IMR-90 (cell line): Measurements from ENCODE around the gene ZNF776. TPM values are rescaled to one million over a fixed set of nuclear protein-coding genes. Genes with fewer than 3 reads are reported as not detected.

Experiments
- ATAC-seq: fragments of 200-7000 bp; cut with Tn5 transposase; 2 replicates; pipeline ENCODE4 v1.9.1; 2020; ENCODE audit warnings: low read depth, mild to moderate bottlenecking, moderate library complexity
- BruUV-seq: library from RNA; stranded (reverse); fragments of 400-500 nt; replicated peaks from 2 replicates; lab custom pipeline; 2021; lab: Mats Ljungman, UMichigan
- CTCF ChIA-PET: fragments of 300-600 bp; formaldehyde crosslinking; extraction: SDS; loops from one replicate; lab custom pipeline; 2021; ENCODE audit warnings: antibody characterized with exemption; lab: Yijun Ruan, JAX
- POLR2A ChIA-PET: fragments of 300-600 bp; sonication (Branson Sonifier 250); formaldehyde crosslinking; loops from one replicate; lab custom pipeline; 2022; ENCODE audit warnings: antibody characterized with exemption; ENCODE audit not compliant: unreplicated experiment; lab: Charles Lee
- DNase-seq: peaks from one replicate; pipeline ENCODE4 v3.0.0; 2013
- H2AFZ ChIP-seq: replicated peaks from 2 replicates; pipeline ENCODE3; 2013; ENCODE audit warnings: low read length, mild to moderate bottlenecking; ENCODE audit not compliant: poor library complexity
- H2AK5ac ChIP-seq: 2 replicates; pipeline ENCODE4 v1.6.1; 2013; ENCODE audit warnings: low read depth, low read length, inconsistent platforms
- H2AK9ac ChIP-seq: replicated peaks from 2 replicates; pipeline ENCODE3; 2013; ENCODE audit warnings: mild to moderate bottlenecking, low read depth, low read length, moderate library complexity; ENCODE audit not compliant: poor library complexity
- H2BK120ac ChIP-seq: 2 replicates; pipeline ENCODE4 v1.6.1; 2013; ENCODE audit warnings: low read depth, low read length, inconsistent platforms
- H2BK15ac ChIP-seq: 3 replicates; pipeline ENCODE4 v1.6.1; 2013; ENCODE audit warnings: low read depth, low read length, inconsistent platforms
- H2BK20ac ChIP-seq: 2 replicates; pipeline ENCODE4 v1.6.1; 2013; ENCODE audit warnings: low read depth, mild to moderate bottlenecking, inconsistent platforms, low read length, moderate library complexity
- H2BK5ac ChIP-seq: 2 replicates; pipeline ENCODE4 v1.6.1; 2013; ENCODE audit warnings: mild to moderate bottlenecking, low read depth, low read length, inconsistent platforms; ENCODE audit not compliant: poor library complexity, severe bottlenecking
- H3K14ac ChIP-seq: replicated peaks from 2 replicates; pipeline ENCODE4 v1.6.1; 2013; ENCODE audit warnings: low read depth, low read length, inconsistent platforms
- H3K18ac ChIP-seq: 2 replicates; pipeline ENCODE4 v1.6.1; 2013; ENCODE audit warnings: low read depth, low read length, control low read depth
- H3K23ac ChIP-seq: 2 replicates; pipeline ENCODE4 v1.6.1; 2013; ENCODE audit warnings: low read depth, low read length, inconsistent platforms
- H3K27ac ChIP-seq: 2 replicates; pipeline ENCODE4 v1.5.1; 2013; ENCODE audit warnings: mild to moderate bottlenecking, control low read depth, low read length; ENCODE audit not compliant: insufficient read depth
- H3K27me3 ChIP-seq: 2 replicates; pipeline ENCODE4 v1.6.1; 2013; ENCODE audit warnings: low read length; ENCODE audit not compliant: control insufficient read depth, insufficient read depth
- H3K36me3 ChIP-seq: 2 replicates; pipeline ENCODE4 v1.6.1; 2013; ENCODE audit warnings: low read length, mixed read lengths; ENCODE audit not compliant: control insufficient read depth, insufficient read depth
- H3K4ac ChIP-seq: 2 replicates; pipeline ENCODE4 v1.6.1; 2013; ENCODE audit warnings: low read depth, low read length, inconsistent platforms
- H3K4me1 ChIP-seq: 2 replicates; pipeline ENCODE4 v1.6.1; 2013; ENCODE audit warnings: low read length, mixed read lengths; ENCODE audit not compliant: control insufficient read depth, insufficient read depth
- H3K4me2 ChIP-seq: 2 replicates; pipeline ENCODE4 v1.6.1; 2013; ENCODE audit warnings: low read depth, mild to moderate bottlenecking, control low read depth, low read length, moderate library complexity
- H3K4me3 ChIP-seq: 2 replicates; pipeline ENCODE4 v1.5.1; 2013; ENCODE audit warnings: low read depth, mild to moderate bottlenecking, control low read depth, low read length, moderate library complexity; ENCODE audit not compliant: insufficient read depth
- H3K56ac ChIP-seq: 2 replicates; pipeline ENCODE4 v1.6.1; 2013; ENCODE audit warnings: low read length, inconsistent platforms; ENCODE audit not compliant: insufficient read depth; ENCODE audit errors: extremely low read depth
- H3K79me1 ChIP-seq, 2 experiments: 2 replicates each; pipeline ENCODE4 v1.6.1; 2013; ENCODE audit warnings: low read length in 2 of 2, inconsistent platforms in 1 of 2, low read depth in 1 of 2
- H3K9ac ChIP-seq: 2 replicates; pipeline ENCODE4 v1.6.1; 2013; ENCODE audit warnings: low read depth, low read length, control low read depth
- H3K9me1 ChIP-seq: 2 replicates; pipeline ENCODE4 v1.6.1; 2013; ENCODE audit warnings: low read length, inconsistent platforms; ENCODE audit not compliant: insufficient read depth
- H3K9me3 ChIP-seq: 2 replicates; pipeline ENCODE4 v1.6.1; 2013; ENCODE audit warnings: low read length; ENCODE audit not compliant: control insufficient read depth, insufficient read depth
- H4K20me1 ChIP-seq: 2 replicates; pipeline ENCODE4 v1.6.1; 2013; ENCODE audit warnings: low read length, inconsistent platforms; ENCODE audit not compliant: insufficient read depth
- H4K5ac ChIP-seq: 2 replicates; pipeline ENCODE4 v1.6.1; 2013; ENCODE audit warnings: mild to moderate bottlenecking, low read depth, low read length, control low read depth
- H4K8ac ChIP-seq, 2 experiments: 2 replicates each; pipeline ENCODE4 v1.6.1; 2013; ENCODE audit warnings: low read depth in 2 of 2, low read length in 2 of 2, control low read depth in 1 of 2, inconsistent platforms in 1 of 2
- H4K91ac ChIP-seq: 2 replicates; pipeline ENCODE4 v1.6.1; 2013; ENCODE audit warnings: low read depth, low read length, inconsistent platforms; ENCODE audit not compliant: insufficient read depth
- BHLHE40 ChIP-seq: fragments of 150-350 bp; IDR thresholded peaks from 2 replicates; pipeline ENCODE4 v1.6.1; 2016; ENCODE audit warnings: mild to moderate bottlenecking, low read depth, low read length
- CEBPB ChIP-seq: IDR thresholded peaks from 2 replicates; pipeline ENCODE4 v1.6.1; 2012; ENCODE audit warnings: low read depth, low read length, improper control_type of control experiment
- CHD1 ChIP-seq: IDR thresholded peaks from 2 replicates; pipeline ENCODE4 v1.6.1; 2012; ENCODE audit warnings: low read depth, low read length, improper control_type of control experiment
- ELK1 ChIP-seq: fragments of 150-350 bp; IDR thresholded peaks from 2 replicates; pipeline ENCODE4 v1.6.1; 2016; ENCODE audit warnings: low read depth, mild to moderate bottlenecking, low read length, moderate library complexity, borderline replicate concordance
- FOS ChIP-seq: fragments of 150-350 bp; IDR thresholded peaks from 2 replicates; pipeline ENCODE4 v1.6.1; 2016; ENCODE audit warnings: low read depth, low read length
- MAFK ChIP-seq: IDR thresholded peaks from 2 replicates; pipeline ENCODE4 v1.6.1; 2012; ENCODE audit warnings: low read depth, low read length, improper control_type of control experiment
- MAZ ChIP-seq: IDR thresholded peaks from 2 replicates; pipeline ENCODE4 v1.6.1; 2012; ENCODE audit warnings: low read depth, mild to moderate bottlenecking, low read length, improper control_type of control experiment, moderate library complexity, borderline replicate concordance
- MXI1 ChIP-seq: IDR thresholded peaks from 2 replicates; pipeline ENCODE4 v1.6.1; 2012; ENCODE audit warnings: low read depth, mild to moderate bottlenecking, low read length, moderate library complexity, borderline replicate concordance
- NFE2L2 ChIP-seq: fragments of 150-350 bp; IDR thresholded peaks from 2 replicates; pipeline ENCODE4 v1.6.1; 2016; ENCODE audit warnings: low read depth, mild to moderate bottlenecking, low read length
- POLR2A ChIP-seq: IDR thresholded peaks from 2 replicates; pipeline ENCODE4 v1.6.1; 2012; ENCODE audit warnings: mild to moderate bottlenecking, low read depth, low read length
- RCOR1 ChIP-seq: IDR thresholded peaks from 2 replicates; pipeline ENCODE4 v1.6.1; 2012; ENCODE audit warnings: mild to moderate bottlenecking, low read length, improper control_type of control experiment; ENCODE audit not compliant: insufficient replicate concordance
- SMC3 ChIP-seq: fragments of 150-350 bp; IDR thresholded peaks from 2 replicates; pipeline ENCODE4 v1.6.1; 2016; ENCODE audit warnings: low read depth, mild to moderate bottlenecking, antibody characterized with exemption, low read length, moderate library complexity
- WGBS, 2 experiments: methylation state at CpG; one replicate each; pipeline versions ENCODE4 v1.1.5 to v1.1.7; 2013; ENCODE audit warnings: missing lambda C conversion rate in 2 of 2; ENCODE audit not compliant: insufficient read length in 1 of 2; ENCODE audit errors: extremely low coverage in 2 of 2; 5-methylcytosine and 5-hydroxymethylcytosine counted together
- dilution Hi-C: fragments of 300-500 bp; cut with HindIII; formaldehyde crosslinking; loops from one replicate; pipeline ENCODE4 v1.14.3; 2018; ENCODE audit warnings: low sequenced_read_pairs; ENCODE audit not compliant: unreplicated experiment
- in situ Hi-C: fragments of 300-500 bp; cut with MboI; formaldehyde crosslinking; loops from 3 replicates; pipeline ENCODE4 v1.14.3; 2019; ENCODE audit warnings: low sequenced_read_pairs, inconsistent platforms, mixed read lengths
- intact Hi-C: fragments of 100-400 bp; cut with micrococcal nuclease; formaldehyde crosslinking; loops from 2 replicates; pipeline ENCODE4 v1.10.0; 2022
- polyA plus RNA-seq, 3 experiments: library from polyadenylated mRNA; depleted of rRNA; stranded (reverse); fragments of >200 nt; gene quantifications; 2 replicates each; pipeline ENCODE4 v1.2.3, GENCODE V29; 2012; ENCODE audit warnings: low replicate concordance in 1 of 3
- total RNA-seq: library from RNA; depleted of rRNA; stranded (reverse); fragments of >200 nt; gene quantifications from 2 replicates; pipeline ENCODE4 v1.2.3, GENCODE V29; 2012
- TF ChIP-seq, protein P1 (sequence below): fragments of 150-350 bp; IDR thresholded peaks from 2 replicates; pipeline ENCODE4 v1.6.1; 2017; ENCODE audit warnings: mild to moderate bottlenecking, antibody characterized with exemption, low read length, low read depth
- TF ChIP-seq, protein P2 (sequence below): conservative IDR thresholded peaks from 2 replicates; pipeline ENCODE4 v1.5.1; 2012; ENCODE audit warnings: mild to moderate bottlenecking, low read depth, low read length, improper control_type of control experiment

The ZNF776 gene
- total and polyA plus RNA-seq, 2 of the 4 experiments (the other 2 are of a cell fraction) = 4.3 to 14.3 TPM

DNA sequence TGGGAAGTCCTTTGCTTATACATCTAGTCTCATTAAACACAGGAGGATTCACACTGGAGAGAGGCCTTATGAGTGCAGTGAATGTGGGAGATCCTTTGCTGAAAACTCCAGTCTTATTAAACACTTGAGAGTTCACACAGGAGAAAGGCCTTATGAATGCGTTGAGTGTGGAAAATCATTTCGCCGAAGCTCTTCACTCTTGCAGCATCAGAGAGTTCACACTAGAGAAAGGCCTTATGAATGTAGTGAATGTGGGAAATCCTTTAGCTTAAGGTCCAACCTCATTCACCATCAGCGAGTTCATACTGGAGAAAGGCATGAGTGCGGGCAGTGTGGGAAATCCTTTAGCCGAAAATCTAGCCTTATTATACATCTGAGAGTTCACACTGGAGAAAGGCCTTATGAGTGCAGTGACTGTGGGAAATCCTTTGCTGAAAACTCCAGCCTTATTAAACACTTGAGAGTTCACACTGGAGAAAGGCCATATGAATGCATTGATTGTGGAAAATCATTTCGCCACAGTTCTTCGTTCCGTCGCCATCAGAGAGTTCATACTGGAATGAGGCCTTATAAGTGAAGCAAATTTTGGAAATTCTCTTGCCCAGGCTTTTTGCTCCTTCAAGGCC, 32.7 kb downstream of the ZNF776 start:
- BruUV-seq = no TSS peak
- peaks cover 60% of the 10 kb centered on the region for H3K36me3 ChIP-seq
- DNase-seq (no peak), ATAC-seq (no peak)
- CTCF ChIA-PET = no interaction called here
- H3K14ac ChIP-seq = no peak overlapping the region
- no peak overlapping the region for H3K18ac ChIP-seq
- H4K8ac ChIP-seq = no peak overlapping the region
- H2BK5ac ChIP-seq = no peak overlapping the region
- H3K4me3 ChIP-seq = no peak overlapping the region
- no peak overlapping the region for H3K56ac ChIP-seq
- POLR2A ChIA-PET = no interaction called here
- no peak for TF ChIP-seq MAFK
- TF ChIP-seq, protein P1, sequence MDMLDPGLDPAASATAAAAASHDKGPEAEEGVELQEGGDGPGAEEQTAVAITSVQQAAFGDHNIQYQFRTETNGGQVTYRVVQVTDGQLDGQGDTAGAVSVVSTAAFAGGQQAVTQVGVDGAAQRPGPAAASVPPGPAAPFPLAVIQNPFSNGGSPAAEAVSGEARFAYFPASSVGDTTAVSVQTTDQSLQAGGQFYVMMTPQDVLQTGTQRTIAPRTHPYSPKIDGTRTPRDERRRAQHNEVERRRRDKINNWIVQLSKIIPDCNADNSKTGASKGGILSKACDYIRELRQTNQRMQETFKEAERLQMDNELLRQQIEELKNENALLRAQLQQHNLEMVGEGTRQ = no peak
- TF ChIP-seq SMC3 = no peak
- no peak for TF ChIP-seq ELK1
- TF ChIP-seq, protein P2, sequence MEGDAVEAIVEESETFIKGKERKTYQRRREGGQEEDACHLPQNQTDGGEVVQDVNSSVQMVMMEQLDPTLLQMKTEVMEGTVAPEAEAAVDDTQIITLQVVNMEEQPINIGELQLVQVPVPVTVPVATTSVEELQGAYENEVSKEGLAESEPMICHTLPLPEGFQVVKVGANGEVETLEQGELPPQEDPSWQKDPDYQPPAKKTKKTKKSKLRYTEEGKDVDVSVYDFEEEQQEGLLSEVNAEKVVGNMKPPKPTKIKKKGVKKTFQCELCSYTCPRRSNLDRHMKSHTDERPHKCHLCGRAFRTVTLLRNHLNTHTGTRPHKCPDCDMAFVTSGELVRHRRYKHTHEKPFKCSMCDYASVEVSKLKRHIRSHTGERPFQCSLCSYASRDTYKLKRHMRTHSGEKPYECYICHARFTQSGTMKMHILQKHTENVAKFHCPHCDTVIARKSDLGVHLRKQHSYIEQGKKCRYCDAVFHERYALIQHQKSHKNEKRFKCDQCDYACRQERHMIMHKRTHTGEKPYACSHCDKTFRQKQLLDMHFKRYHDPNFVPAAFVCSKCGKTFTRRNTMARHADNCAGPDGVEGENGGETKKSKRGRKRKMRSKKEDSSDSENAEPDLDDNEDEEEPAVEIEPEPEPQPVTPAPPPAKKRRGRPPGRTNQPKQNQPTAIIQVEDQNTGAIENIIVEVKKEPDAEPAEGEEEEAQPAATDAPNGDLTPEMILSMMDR = no peak
- no peak for TF ChIP-seq NFE2L2
- TF ChIP-seq BHLHE40 = no peak
- TF ChIP-seq MXI1 = no peak
- no peak for TF ChIP-seq POLR2A
- no peak for TF ChIP-seq RCOR1
- TF ChIP-seq MAZ = no peak
- TF ChIP-seq CEBPB = no peak
- TF ChIP-seq CHD1 = no peak
- no peak for TF ChIP-seq FOS
- H4K20me1 ChIP-seq = peaks cover 13% of the 10 kb centered on the region; the same call in 1 of the 2 replicates
- peaks cover 34 to 47% of the 10 kb centered on the region in 2 experiments for H3K79me1 ChIP-seq
- dilution Hi-C loops = no loop called here
- WGBS, 2 experiments = 100% methylated on average over 1 of the region's 10 CpGs; no CpG with 5 or more reads in 1 of the 2 experiments
- no peaks in the 10 kb centered on the region for H3K9me1 ChIP-seq
- H2BK120ac ChIP-seq = no peak overlapping the region
- H4K91ac ChIP-seq = no peak overlapping the region
- in situ Hi-C loops = no loop called here
- no peaks in the 10 kb centered on the region for H3K27me3 ChIP-seq
- no peak overlapping the region for H2BK15ac ChIP-seq
- intact Hi-C loops = no loop called here
- no peak overlapping the region for H2AFZ ChIP-seq
- no peak overlapping the region for H2AK5ac ChIP-seq
- peaks cover 55% of the 10 kb centered on the region for H3K9me3 ChIP-seq
- no peaks in the 10 kb centered on the region for H3K4me1 ChIP-seq
- no peak overlapping the region for H2BK20ac ChIP-seq
- H3K9ac ChIP-seq = no peak overlapping the region
- no peak overlapping the region for H3K4ac ChIP-seq
- H3K23ac ChIP-seq = no peak overlapping the region
- no peak overlapping the region for H3K4me2 ChIP-seq
- no peak overlapping the region for H3K27ac ChIP-seq
- no peak overlapping the region for H4K5ac ChIP-seq
- no peak overlapping the region for H2AK9ac ChIP-seq
